ENCODE measurements around the gene FAM90A26.
"Not testable (repeated sequence)": the region's sequence is repeated elsewhere in the genome, so short reads cannot be mapped to it uniquely, and the experiment has no call there.

GRCh38 chr4:9131420-9131819 is 38.8 kb upstream of the FAM90A26 start:
- not testable (repeated sequence) for TF ChIP-seq CTCF, POLR2A (IDR thresholded peaks at IDR 0.05)
